Glutamatergic neuron (in vitro differentiated cells): ENCODE measurements around the gene ABCB6. TPM values are rescaled to one million over a fixed set of nuclear protein-coding genes. Genes with fewer than 3 reads are reported as not detected.

Experiments
- DNase-seq: peaks from one replicate; pipeline ENCODE4 v3.0.0; 2022
- H3K27ac Mint-ChIP-seq: one replicate; pipeline ENCODE4 v1.8.0; 2020; ENCODE audit warnings: mild to moderate bottlenecking, mixed read lengths, inconsistent platforms; ENCODE audit not compliant: unreplicated experiment
- H3K27me3 Mint-ChIP-seq: one replicate; pipeline ENCODE4 v1.8.0; 2020; ENCODE audit warnings: mild to moderate bottlenecking, moderate library complexity, mixed read lengths, inconsistent platforms; ENCODE audit not compliant: unreplicated experiment
- H3K36me3 Mint-ChIP-seq: one replicate; pipeline ENCODE4 v1.8.0; 2020; ENCODE audit warnings: mild to moderate bottlenecking, mixed read lengths, inconsistent platforms; ENCODE audit not compliant: unreplicated experiment
- H3K4me1 Mint-ChIP-seq: one replicate; pipeline ENCODE4 v1.8.0; 2020; ENCODE audit warnings: mild to moderate bottlenecking, low read depth, mixed read lengths, inconsistent platforms; ENCODE audit not compliant: unreplicated experiment
- H3K4me3 Mint-ChIP-seq: one replicate; pipeline ENCODE4 v1.8.0; 2020; ENCODE audit warnings: mild to moderate bottlenecking, mixed read lengths, inconsistent platforms; ENCODE audit not compliant: unreplicated experiment
- H3K9me3 Mint-ChIP-seq: one replicate; pipeline ENCODE4 v1.8.0; 2020; ENCODE audit warnings: mild to moderate bottlenecking, moderate library complexity, mixed read lengths, inconsistent platforms; ENCODE audit not compliant: unreplicated experiment
- long read RNA-seq: library from polyadenylated mRNA; unstranded; transcript quantifications from one replicate; pipeline ENCODE4 v2.0.0, GENCODE V29; 2020; ENCODE audit not compliant: unreplicated experiment
- total RNA-seq: library from RNA; stranded (reverse); fragmentation: NEBNext Ultra II Directional; extraction: Animal tissue kit (Norgen Biotek cat#: 25700); gene quantifications from one replicate; pipeline ENCODE4 v1.2.1, GENCODE V29; 2021; ENCODE audit not compliant: unreplicated experiment
- TF ChIP-seq, protein P1 (sequence below): fragments of 200-600 bp; sonication (generic); IDR thresholded peaks from one replicate; pipeline ENCODE4 v1.5.0; 2021; ENCODE audit not compliant: partially characterized antibody, unreplicated experiment

The ABCB6 gene
- total RNA-seq: 49.4 TPM
- long read RNA-seq, partial matches to known transcripts: 0 of 11 reads
- long read RNA-seq, other reads (novel, unspliced or antisense): 8 of 11 reads

DNA sequence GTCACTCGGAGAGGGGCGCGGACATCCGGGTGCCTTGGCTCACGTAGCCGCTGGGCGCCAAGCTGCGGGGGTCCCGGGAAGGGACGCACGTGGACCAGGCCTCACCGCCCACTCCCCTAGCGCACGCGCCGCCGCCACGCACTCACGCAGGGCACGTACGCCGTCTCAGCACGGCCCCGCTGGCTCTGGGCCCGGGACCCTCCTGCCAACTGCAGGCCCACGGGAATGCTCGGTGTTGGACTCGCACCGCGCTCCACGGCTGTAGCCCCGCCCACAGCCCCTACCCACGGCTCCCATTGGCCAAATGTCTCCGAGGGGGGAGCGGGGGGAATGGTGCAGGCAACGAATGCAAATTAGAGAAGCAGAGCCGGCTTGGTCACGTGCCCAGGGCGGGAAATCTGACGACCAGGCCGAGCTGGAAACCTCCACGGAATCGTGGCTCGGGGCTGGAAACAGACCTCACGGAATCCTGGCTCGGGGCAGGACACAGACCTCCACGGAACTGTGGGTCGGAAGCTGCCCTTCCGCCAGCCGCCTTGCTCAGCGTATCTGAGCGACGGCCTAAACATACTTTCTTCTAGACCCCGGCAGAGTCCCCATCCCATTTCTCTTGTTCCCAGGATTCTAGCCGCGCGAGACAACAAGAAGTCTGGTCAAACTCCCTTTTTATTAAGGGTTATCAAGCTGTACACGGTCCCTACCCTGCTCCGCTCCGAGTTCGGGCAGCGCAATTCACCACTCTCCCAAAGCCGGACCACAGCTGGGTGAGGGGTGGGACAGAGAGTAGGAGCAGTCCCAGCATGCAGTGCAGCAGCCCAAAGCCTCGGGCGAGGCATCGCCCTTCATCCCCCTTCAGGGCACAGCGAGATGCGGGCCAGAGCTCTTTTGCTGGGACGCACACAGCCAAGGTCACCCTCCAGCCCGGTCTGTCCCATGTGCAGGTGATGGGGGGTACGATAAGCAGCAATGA is at the start of gene ABCB6:
TSS of gene ABCB6 (minus strand) at position 227 of the 970 bp plus-strand sequence. CDS start 285 bp downstream, outside the sequence.
- peak within 1 kb of the TSS; percentile 93 for H3K4me3 Mint-ChIP-seq
- H3K9me3 Mint-ChIP-seq: peaks cover 12% of the 10 kb centered on the region
- TF ChIP-seq, protein P1, sequence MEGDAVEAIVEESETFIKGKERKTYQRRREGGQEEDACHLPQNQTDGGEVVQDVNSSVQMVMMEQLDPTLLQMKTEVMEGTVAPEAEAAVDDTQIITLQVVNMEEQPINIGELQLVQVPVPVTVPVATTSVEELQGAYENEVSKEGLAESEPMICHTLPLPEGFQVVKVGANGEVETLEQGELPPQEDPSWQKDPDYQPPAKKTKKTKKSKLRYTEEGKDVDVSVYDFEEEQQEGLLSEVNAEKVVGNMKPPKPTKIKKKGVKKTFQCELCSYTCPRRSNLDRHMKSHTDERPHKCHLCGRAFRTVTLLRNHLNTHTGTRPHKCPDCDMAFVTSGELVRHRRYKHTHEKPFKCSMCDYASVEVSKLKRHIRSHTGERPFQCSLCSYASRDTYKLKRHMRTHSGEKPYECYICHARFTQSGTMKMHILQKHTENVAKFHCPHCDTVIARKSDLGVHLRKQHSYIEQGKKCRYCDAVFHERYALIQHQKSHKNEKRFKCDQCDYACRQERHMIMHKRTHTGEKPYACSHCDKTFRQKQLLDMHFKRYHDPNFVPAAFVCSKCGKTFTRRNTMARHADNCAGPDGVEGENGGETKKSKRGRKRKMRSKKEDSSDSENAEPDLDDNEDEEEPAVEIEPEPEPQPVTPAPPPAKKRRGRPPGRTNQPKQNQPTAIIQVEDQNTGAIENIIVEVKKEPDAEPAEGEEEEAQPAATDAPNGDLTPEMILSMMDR: no peak
- peak; percentile 98 for DNase-seq
- peaks cover 9% of the 10 kb centered on the region for H3K27me3 Mint-ChIP-seq
- peaks cover 5% of the 10 kb centered on the region for H3K36me3 Mint-ChIP-seq
- H3K27ac Mint-ChIP-seq: peak within 1 kb of the TSS; percentile 98
- peaks cover 11% of the 10 kb centered on the region for H3K4me1 Mint-ChIP-seq

DNA sequence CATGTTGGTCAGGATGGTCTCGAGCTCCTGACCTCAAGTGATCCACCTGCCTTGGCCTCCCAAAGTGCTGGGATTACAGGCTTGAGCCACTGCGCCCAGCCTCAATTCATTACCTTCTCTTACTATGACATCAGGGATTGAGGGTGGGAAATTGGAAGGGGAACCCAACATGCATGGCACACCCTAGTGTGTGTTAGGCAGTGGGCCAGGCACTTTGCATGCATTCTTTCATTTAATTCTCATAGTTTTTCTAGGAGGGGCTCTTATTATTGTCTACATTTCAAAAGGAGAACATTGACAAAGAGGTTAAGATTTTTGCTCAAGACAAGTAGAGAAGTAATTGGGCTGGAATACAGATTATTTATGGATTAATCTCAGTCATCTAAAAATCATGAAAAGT is 49.5 kb upstream of the ABCB6 start:
- peaks cover 6% of the 10 kb centered on the region for H3K27me3 Mint-ChIP-seq
- no peaks in the 10 kb centered on the region for H3K4me1 Mint-ChIP-seq
- H3K27ac Mint-ChIP-seq: no peak overlapping the region
- no peaks in the 10 kb centered on the region for H3K36me3 Mint-ChIP-seq
- peaks cover 4% of the 10 kb centered on the region for H3K9me3 Mint-ChIP-seq
- no peak overlapping the region for H3K4me3 Mint-ChIP-seq
- DNase-seq: no peak
- TF ChIP-seq, protein P1: no peak

- Mint-ChIP-seq H3K4me3 (no peak overlapping the region), H3K27me3 (peaks cover 6% of the 10 kb centered on the region), H3K36me3 (no peaks in the 10 kb centered on the region), H3K4me1 (no peaks in the 10 kb centered on the region), H3K9me3 (peaks cover 3% of the 10 kb centered on the region), H3K27ac (no peak overlapping the region)
- DNase-seq: no peak
- TF ChIP-seq, protein P1: no peak
Measured at GRCh38 chr2:219266886-219267285, 48.1 kb upstream of the ABCB6 start.

DNA sequence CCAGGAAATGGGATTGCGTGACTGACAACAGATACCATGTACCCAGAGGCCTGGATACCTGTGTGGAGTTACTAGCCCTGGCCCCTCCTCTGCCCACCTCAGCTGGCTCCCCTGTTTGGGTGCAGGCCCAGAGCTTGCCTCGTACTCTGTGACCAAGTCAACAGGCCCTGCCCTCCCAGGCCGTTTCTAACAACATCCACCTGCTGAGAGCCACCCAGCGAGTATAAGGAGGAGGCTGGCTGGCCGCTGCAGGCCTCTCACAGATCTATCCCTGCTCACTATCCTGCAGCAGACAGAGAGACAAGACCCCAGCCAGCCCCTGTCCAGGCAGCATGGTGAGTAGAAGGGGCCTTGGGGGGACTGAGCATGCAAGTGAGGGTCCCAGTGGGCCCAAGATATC is 47.5 kb upstream of the ABCB6 start:
- TF ChIP-seq, protein P1: no peak
- Mint-ChIP-seq H3K4me1 (no peaks in the 10 kb centered on the region), H3K27me3 (peaks cover 8% of the 10 kb centered on the region), H3K36me3 (no peaks in the 10 kb centered on the region), H3K9me3 (peaks cover 1% of the 10 kb centered on the region), H3K27ac (no peak overlapping the region), H3K4me3 (no peak overlapping the region)
- no peak for DNase-seq
